Measurements from ENCODE around the gene PCDH8. TPM values are rescaled to one million over a fixed set of nuclear protein-coding genes. Genes with fewer than 3 reads are reported as not detected.

PCDH8 gene
- total RNA-seq, 1 experiment from 2014 or later, result 4.8 TPM

- H3K36me3 ChIP-seq (ENCODE audit: insufficient read depth, low read length, poor library complexity, severe bottlenecking), result no peaks in the 10 kb centered on the region
- DNase-seq (ENCODE audit: low spot score), result no peak
- intact Hi-C loops (cut with micrococcal nuclease; ENCODE audit: unreplicated experiment), result loop anchor here (2.0 kb wide), 1 partner anchor 18 kb away; no protein-coding TSS in a partner anchor
- ChIA-PET CTCF (no interaction called here), POLR2A (ENCODE audit: low non-redundant PET) (no interaction called here)
- no TSS peak for BruUV-seq (replicated peaks)
- H3K4me3 ChIP-seq (ENCODE audit: low read depth, low read length, poor library complexity, severe bottlenecking), result no peak overlapping the region
- H3K9me3 ChIP-seq (ENCODE audit: low read depth, low read length, poor library complexity, severe bottlenecking), result no peaks in the 10 kb centered on the region
- H3K27ac ChIP-seq (ENCODE audit: low read depth, low read length, poor library complexity, severe bottlenecking), result no peak overlapping the region
- no peak for TF ChIP-seq CTCF (conservative IDR thresholded peaks at IDR 0.05; ENCODE audit: low read depth, low read length)
- no peak for TF ChIP-seq EZH2 (IDR thresholded peaks at IDR 0.05; ENCODE audit: borderline replicate concordance, low read depth, low read length, poor library complexity, severe bottlenecking)
- H3K27me3 ChIP-seq (replicated peaks; ENCODE audit: insufficient read depth, low read depth, low read length, poor library complexity), result peaks cover 2% of the 10 kb centered on the region
- H3K4me1 ChIP-seq (ENCODE audit: insufficient read depth, low read length, poor library complexity, severe bottlenecking), result no peaks in the 10 kb centered on the region
Measured at GRCh38 chr13:52885141-52885540, 36.7 kb upstream of the PCDH8 start.

GRCh38 chr13:52884429-52885010, 36.1 kb upstream of the PCDH8 start:
- BruUV-seq (replicated peaks), result no TSS peak
- Histone ChIP-seq H3K36me3 (ENCODE audit: insufficient read depth, low read length, poor library complexity, severe bottlenecking) (no peaks in the 10 kb centered on the region), H3K9me3 (ENCODE audit: low read depth, low read length, poor library complexity, severe bottlenecking) (no peaks in the 10 kb centered on the region), H3K4me3 (ENCODE audit: low read depth, low read length, poor library complexity, severe bottlenecking) (no peak overlapping the region), H3K27me3 (replicated peaks; ENCODE audit: insufficient read depth, low read depth, low read length, poor library complexity) (peaks cover 2% of the 10 kb centered on the region), H3K27ac (ENCODE audit: low read depth, low read length, poor library complexity, severe bottlenecking) (no peak overlapping the region), H3K4me1 (ENCODE audit: insufficient read depth, low read length, poor library complexity, severe bottlenecking) (no peaks in the 10 kb centered on the region)
- POLR2A ChIA-PET (ENCODE audit: low non-redundant PET), result no interaction called here
- CTCF ChIA-PET, result no interaction called here
- DNase-seq (ENCODE audit: low spot score), result no peak
- no peak for TF ChIP-seq CTCF (conservative IDR thresholded peaks at IDR 0.05; ENCODE audit: low read depth, low read length)
- TF ChIP-seq EZH2 (IDR thresholded peaks at IDR 0.05; ENCODE audit: borderline replicate concordance, low read depth, low read length, poor library complexity, severe bottlenecking), result no peak
- intact Hi-C loops (cut with micrococcal nuclease; ENCODE audit: unreplicated experiment), result loop anchor here (2.0 kb wide), 1 partner anchor 18 kb away; no protein-coding TSS in a partner anchor

- Histone ChIP-seq H3K36me3 (ENCODE audit: insufficient read depth, low read length, poor library complexity, severe bottlenecking) (no peaks in the 10 kb centered on the region), H3K4me3 (ENCODE audit: low read depth, low read length, poor library complexity, severe bottlenecking) (no peak overlapping the region), H3K4me1 (ENCODE audit: insufficient read depth, low read length, poor library complexity, severe bottlenecking) (no peaks in the 10 kb centered on the region), H3K9me3 (ENCODE audit: low read depth, low read length, poor library complexity, severe bottlenecking) (no peaks in the 10 kb centered on the region), H3K27me3 (replicated peaks; ENCODE audit: insufficient read depth, low read depth, low read length, poor library complexity) (peaks cover 2% of the 10 kb centered on the region), H3K27ac (ENCODE audit: low read depth, low read length, poor library complexity, severe bottlenecking) (no peak overlapping the region)
- POLR2A ChIA-PET (ENCODE audit: low non-redundant PET), result no interaction called here
- intact Hi-C loops (cut with micrococcal nuclease; ENCODE audit: unreplicated experiment), result no loop called here
- DNase-seq (ENCODE audit: low spot score), result no peak
- CTCF ChIA-PET, result no interaction called here
- no peak for TF ChIP-seq EZH2 (IDR thresholded peaks at IDR 0.05; ENCODE audit: borderline replicate concordance, low read depth, low read length, poor library complexity, severe bottlenecking)
- TF ChIP-seq CTCF (conservative IDR thresholded peaks at IDR 0.05; ENCODE audit: low read depth, low read length), result no peak
- BruUV-seq (replicated peaks), result no TSS peak
Measured at GRCh38 chr13:52882785-52883184, 34.3 kb upstream of the PCDH8 start.

All from A673 (cell line).